SU-DHL-6 (cell line): ENCODE measurements around the gene CADM1.

ENCODE experiments used
- H2AFZ ChIP-seq: fragments of 200-600 bp; sonication (generic); 2 replicates; pipeline ENCODE4 v1.6.1; 2014; ENCODE audit warnings: low read depth, mild to moderate bottlenecking, moderate library complexity, mixed read lengths, antibody characterized with exemption, low read length; ENCODE audit not compliant: severe bottlenecking
- H3F3A ChIP-seq: fragments of 200-600 bp; shearing (Covaris generic); 2 replicates; pipeline ENCODE4 v1.6.0; 2016; ENCODE audit warnings: antibody characterized with exemption, mild to moderate bottlenecking; ENCODE audit not compliant: insufficient read depth
- H3K27ac ChIP-seq: fragments of 200-600 bp; sonication (generic); 2 replicates; pipeline ENCODE4 v1.5.1; 2016; ENCODE audit warnings: low read depth, mild to moderate bottlenecking, low read length, moderate library complexity, mixed read lengths
- H3K27me3 ChIP-seq: fragments of 200-600 bp; sonication (generic), shearing (Covaris generic); 2 replicates; pipeline ENCODE4 v1.6.0; 2014; ENCODE audit warnings: mild to moderate bottlenecking, low read length
- H3K36me3 ChIP-seq: fragments of 200-600 bp; sonication (generic); 2 replicates; pipeline ENCODE4 v1.6.1; 2014; ENCODE audit warnings: mild to moderate bottlenecking, low read length, mixed read lengths
- H3K4me2 ChIP-seq: fragments of 300-600, 200-600 bp; shearing (Covaris generic), sonication (generic); 2 replicates; pipeline ENCODE4 v1.6.0; 2014; ENCODE audit warnings: low read length, low read depth, mild to moderate bottlenecking; ENCODE audit not compliant: poor library complexity, severe bottlenecking
- H3K4me3 ChIP-seq: fragments of 200-600 bp; sonication (generic); 2 replicates; pipeline ENCODE4 v1.5.1; 2014; ENCODE audit warnings: antibody characterized with exemption, low read length, mild to moderate bottlenecking, mixed read lengths; ENCODE audit not compliant: insufficient read depth, poor library complexity, severe bottlenecking
- H3K79me2 ChIP-seq: fragments of 200-600 bp; sonication (generic); 2 replicates; pipeline ENCODE4 v1.6.1; 2014; ENCODE audit warnings: mild to moderate bottlenecking, low read length, moderate library complexity; ENCODE audit not compliant: insufficient read depth
- H3K9ac ChIP-seq: fragments of 200-600 bp; sonication (generic); 2 replicates; pipeline ENCODE4 v1.7.0; 2014; ENCODE audit warnings: mild to moderate bottlenecking, low read length
- H3K9me2 ChIP-seq: fragments of 200-600 bp; sonication (generic); replicated peaks from 2 replicates; pipeline ENCODE4 v1.6.1; 2014; ENCODE audit warnings: low read length; ENCODE audit not compliant: insufficient read depth
- H3K9me3 ChIP-seq: fragments of 200-600 bp; sonication (generic); 2 replicates; pipeline ENCODE4 v1.6.1; 2014; ENCODE audit warnings: low read length, mixed read lengths; ENCODE audit not compliant: insufficient read depth
- H4K20me1 ChIP-seq: fragments of 200-600 bp; sonication (generic); 2 replicates; pipeline ENCODE4 v1.6.1; 2014; ENCODE audit warnings: low read depth, mild to moderate bottlenecking, antibody characterized with exemption, low read length, moderate library complexity, mixed read lengths
- EZH2phosphoT487 ChIP-seq: fragments of 200-600 bp; sonication (generic), shearing (Covaris generic); conservative IDR thresholded peaks from 2 replicates; pipeline ENCODE4 v1.6.1; 2018; ENCODE audit warnings: mild to moderate bottlenecking, antibody characterized with exemption, low read length, moderate library complexity, mixed read lengths
- TF ChIP-seq, protein P1 (sequence below): fragments of 200-600 bp; sonication (generic); IDR thresholded peaks from one replicate; pipeline ENCODE4 v1.5.1; 2017; ENCODE audit warnings: antibody characterized with exemption, mild to moderate bottlenecking, low read length, moderate library complexity; ENCODE audit not compliant: insufficient read depth, poor library complexity, severe bottlenecking

The CADM1 gene

DNA sequence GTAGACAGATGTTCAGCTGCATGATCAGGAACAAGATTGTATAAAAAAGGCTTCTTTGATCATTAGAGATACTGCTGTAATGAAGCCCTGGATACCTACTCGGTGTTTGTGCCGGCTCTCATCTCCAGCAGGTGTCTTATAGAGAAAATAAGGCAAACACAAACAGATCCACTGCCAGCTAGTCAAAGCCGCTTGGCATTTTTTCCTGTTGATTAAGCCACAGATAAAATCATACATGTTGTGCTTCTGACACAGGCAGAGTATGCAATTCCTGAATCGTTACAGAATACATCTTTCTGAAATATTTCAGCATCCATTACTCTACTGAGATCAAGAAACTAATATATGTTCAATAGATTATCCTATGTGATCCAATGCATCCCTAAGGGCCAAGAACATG is 206.9 kb downstream of the CADM1 start:
- Histone ChIP-seq H4K20me1 (no peaks in the 10 kb centered on the region), H3K9ac (no peak overlapping the region), H3K36me3 (no peaks in the 10 kb centered on the region), H3K4me3 (no peak overlapping the region), H3K79me2 (no peaks in the 10 kb centered on the region), H2AFZ (no peak overlapping the region), H3K9me3 (no peaks in the 10 kb centered on the region), H3K27me3 (no peaks in the 10 kb centered on the region), H3F3A (no peaks in the 10 kb centered on the region), H3K27ac (no peak overlapping the region), H3K9me2 (no peaks in the 10 kb centered on the region), H3K4me2 (no peak overlapping the region)
- TF ChIP-seq EZH2phosphoT487: no peak
- TF ChIP-seq, protein P1, sequence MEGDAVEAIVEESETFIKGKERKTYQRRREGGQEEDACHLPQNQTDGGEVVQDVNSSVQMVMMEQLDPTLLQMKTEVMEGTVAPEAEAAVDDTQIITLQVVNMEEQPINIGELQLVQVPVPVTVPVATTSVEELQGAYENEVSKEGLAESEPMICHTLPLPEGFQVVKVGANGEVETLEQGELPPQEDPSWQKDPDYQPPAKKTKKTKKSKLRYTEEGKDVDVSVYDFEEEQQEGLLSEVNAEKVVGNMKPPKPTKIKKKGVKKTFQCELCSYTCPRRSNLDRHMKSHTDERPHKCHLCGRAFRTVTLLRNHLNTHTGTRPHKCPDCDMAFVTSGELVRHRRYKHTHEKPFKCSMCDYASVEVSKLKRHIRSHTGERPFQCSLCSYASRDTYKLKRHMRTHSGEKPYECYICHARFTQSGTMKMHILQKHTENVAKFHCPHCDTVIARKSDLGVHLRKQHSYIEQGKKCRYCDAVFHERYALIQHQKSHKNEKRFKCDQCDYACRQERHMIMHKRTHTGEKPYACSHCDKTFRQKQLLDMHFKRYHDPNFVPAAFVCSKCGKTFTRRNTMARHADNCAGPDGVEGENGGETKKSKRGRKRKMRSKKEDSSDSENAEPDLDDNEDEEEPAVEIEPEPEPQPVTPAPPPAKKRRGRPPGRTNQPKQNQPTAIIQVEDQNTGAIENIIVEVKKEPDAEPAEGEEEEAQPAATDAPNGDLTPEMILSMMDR: no peak

DNA sequence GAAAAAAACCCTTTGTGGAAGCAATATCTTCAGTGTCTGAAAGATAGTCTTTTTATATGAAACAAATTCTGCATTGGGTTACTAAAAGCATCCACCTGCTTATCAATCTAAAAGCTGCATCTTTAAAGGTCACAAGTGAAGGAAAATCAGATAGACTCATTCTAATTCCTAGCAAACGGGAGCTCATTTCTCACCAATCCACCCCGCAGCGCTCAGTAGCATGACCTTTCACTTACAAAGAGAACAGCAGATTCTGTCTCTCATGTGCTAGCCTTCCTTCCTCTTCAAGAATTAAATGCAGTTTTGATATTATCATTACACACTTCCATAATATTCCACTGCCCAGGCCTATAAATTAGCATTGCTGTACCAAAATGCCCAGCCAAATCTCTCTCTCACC is 212.9 kb downstream of the CADM1 start:
- no peaks in the 10 kb centered on the region for H3K27me3 ChIP-seq
- TF ChIP-seq, protein P1: no peak
- TF ChIP-seq EZH2phosphoT487: no peak
- no peaks in the 10 kb centered on the region for H3K9me2 ChIP-seq
- no peak overlapping the region for H2AFZ ChIP-seq
- H3K4me2 ChIP-seq: no peak overlapping the region
- H3K9me3 ChIP-seq: no peaks in the 10 kb centered on the region
- H3K27ac ChIP-seq: no peak overlapping the region
- no peaks in the 10 kb centered on the region for H4K20me1 ChIP-seq
- no peak overlapping the region for H3K9ac ChIP-seq
- no peak overlapping the region for H3K4me3 ChIP-seq
- no peaks in the 10 kb centered on the region for H3K79me2 ChIP-seq
- H3K36me3 ChIP-seq: no peaks in the 10 kb centered on the region
- H3F3A ChIP-seq: no peaks in the 10 kb centered on the region

DNA sequence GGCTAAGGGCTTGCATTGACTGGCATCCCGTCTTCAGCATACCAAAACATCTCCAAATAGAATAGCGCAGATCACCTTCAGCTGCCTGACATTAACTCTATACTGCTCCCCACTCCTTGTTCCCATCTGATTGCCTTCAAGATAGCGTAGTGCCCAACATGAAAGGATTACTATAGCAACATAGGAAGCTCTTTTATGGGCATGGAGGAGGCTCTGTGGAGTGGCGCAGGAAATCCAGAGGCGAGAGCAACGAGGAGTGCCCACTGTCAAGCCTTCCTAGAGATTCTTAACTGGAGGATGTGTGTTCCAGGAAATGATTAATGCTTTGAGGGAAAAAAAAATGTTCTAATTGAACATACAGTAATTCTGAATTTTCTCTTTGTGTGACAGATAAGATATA is 213.3 kb downstream of the CADM1 start:
- Histone ChIP-seq H3K27ac (no peak overlapping the region), H3K9ac (no peak overlapping the region), H3K9me2 (no peaks in the 10 kb centered on the region), H3K4me3 (no peak overlapping the region), H3F3A (no peaks in the 10 kb centered on the region), H3K79me2 (no peaks in the 10 kb centered on the region), H3K36me3 (no peaks in the 10 kb centered on the region), H3K27me3 (no peaks in the 10 kb centered on the region), H2AFZ (no peak overlapping the region), H3K9me3 (no peaks in the 10 kb centered on the region), H4K20me1 (no peaks in the 10 kb centered on the region), H3K4me2 (no peak overlapping the region)
- TF ChIP-seq EZH2phosphoT487: no peak
- TF ChIP-seq, protein P1: no peak
